H1 (cell line): ENCODE measurements around the gene GRIK2. TPM values are rescaled to one million over a fixed set of nuclear protein-coding genes. Genes with fewer than 3 reads are reported as not detected.

Experiments used
- CTCF ChIA-PET: fragments of 300-600 bp; sonication (Branson Sonifier 250); formaldehyde crosslinking; loops from one replicate; lab custom pipeline; 2021; ENCODE audit not compliant: partially characterized antibody; lab: Charles Lee
- POLR2A ChIA-PET: fragments of 300-600 bp; sonication (Branson Sonifier 250); formaldehyde crosslinking; loops from one replicate; lab custom pipeline; 2021; ENCODE audit warnings: inconsistent platforms; ENCODE audit not compliant: partially characterized antibody; lab: Charles Lee
- DNase-seq, 2 experiments: peaks; one replicate each; pipeline versions ENCODE4 v3.0.0 to v3.0.0-alpha.2; 2010 to 2022; ENCODE audit warnings: low spot score in 2 of 2, low read depth in 1 of 2, mixed read lengths in 1 of 2
- FAIRE-seq: peaks from 2 replicates; lab custom pipeline; 2011; peaks lifted over from hg19 to GRCh38; lab: Jason Lieb, UNC
- H2AFZ ChIP-seq: 2 replicates; pipeline ENCODE4 v1.8.1; 2012; ENCODE audit warnings: low read length, inconsistent platforms
- H2AK5ac ChIP-seq: 2 replicates; pipeline ENCODE4 v1.6.1; 2013; ENCODE audit warnings: low read depth, low read length
- H2BK120ac ChIP-seq: replicated peaks from 2 replicates; pipeline ENCODE3; 2013; ENCODE audit warnings: low read depth, low read length, inconsistent platforms
- H2BK12ac ChIP-seq: 2 replicates; pipeline ENCODE4 v1.6.1; 2013; ENCODE audit warnings: low read depth, low read length
- H2BK15ac ChIP-seq: 2 replicates; pipeline ENCODE4 v1.6.1; 2013; ENCODE audit warnings: low read length
- H2BK20ac ChIP-seq: 2 replicates; pipeline ENCODE4 v1.6.1; 2013; ENCODE audit warnings: low read length
- H2BK5ac ChIP-seq: 2 replicates; pipeline ENCODE4 v1.6.1; 2013; ENCODE audit warnings: low read depth, low read length
- H3K14ac ChIP-seq: 2 replicates; pipeline ENCODE4 v1.6.1; 2013; ENCODE audit warnings: inconsistent platforms; ENCODE audit not compliant: insufficient read length
- H3K18ac ChIP-seq: 2 replicates; pipeline ENCODE4 v1.6.1; 2013; ENCODE audit warnings: low read length; ENCODE audit errors: extremely low read depth
- H3K23ac ChIP-seq: 2 replicates; pipeline ENCODE4 v1.6.1; 2013; ENCODE audit warnings: inconsistent platforms; ENCODE audit not compliant: insufficient read length
- H3K23me2 ChIP-seq: 2 replicates; pipeline ENCODE4 v1.6.1; 2013; ENCODE audit warnings: low read depth, low read length
- H3K27ac ChIP-seq: 2 replicates; pipeline ENCODE4 v1.6.1; 2011; ENCODE audit warnings: low read depth, low read length, inconsistent platforms
- H3K27me3 ChIP-seq, 4 experiments: replicated peaks in 1 of 4; 1 replicate in 1 of 4; 2 replicates in 3 of 4; pipeline versions ENCODE4 v1.6.1 to v1.8.1; 2011 to 2013; ENCODE audit warnings: low read length in 3 of 4, mild to moderate bottlenecking in 3 of 4, inconsistent platforms in 2 of 4, mixed read lengths in 2 of 4, moderate library complexity in 1 of 4; ENCODE audit not compliant: control insufficient read depth in 3 of 4, insufficient read depth in 3 of 4; ENCODE audit errors: extremely low read depth in 1 of 4
- H3K36me3 ChIP-seq, 4 experiments: 2 replicates each; pipeline versions ENCODE4 v1.6.1 to v1.8.1; 2011 to 2013; ENCODE audit warnings: mild to moderate bottlenecking in 4 of 4, low read length in 3 of 4, moderate library complexity in 2 of 4, control low read depth in 1 of 4, inconsistent platforms in 1 of 4; ENCODE audit not compliant: insufficient read depth in 4 of 4, control insufficient read depth in 2 of 4
- H3K4ac ChIP-seq: replicated peaks from 2 replicates; pipeline ENCODE3; 2013; ENCODE audit warnings: low read length, low read depth, mixed read lengths, inconsistent platforms; ENCODE audit not compliant: insufficient read length
- H3K4me1 ChIP-seq, 4 experiments: replicated peaks in 1 of 4; 1 replicate in 1 of 4; 2 replicates in 3 of 4; pipeline versions ENCODE4 v1.6.1 to v1.8.1; 2011 to 2013; ENCODE audit warnings: low read length in 3 of 4, inconsistent platforms in 2 of 4, mixed read lengths in 1 of 4; ENCODE audit not compliant: insufficient read depth in 4 of 4, control insufficient read depth in 3 of 4
- H3K4me2 ChIP-seq, 2 experiments: 2 replicates each; pipeline versions ENCODE4 v1.6.1 to v1.8.1; 2011 to 2013; ENCODE audit warnings: low read depth in 2 of 2, low read length in 2 of 2, control low read depth in 1 of 2, inconsistent platforms in 1 of 2, mild to moderate bottlenecking in 1 of 2; ENCODE audit not compliant: insufficient read depth in 1 of 2
- H3K4me3 ChIP-seq, 4 experiments: fragments of 200-600, 300-600 bp in 1 of 4; sonication (generic), shearing (Covaris generic), sonication (Bioruptor Twin) in 1 of 4; 2 replicates each; pipeline versions ENCODE4 v1.5.1 to v1.8.1; 2011 to 2016; ENCODE audit warnings: low read length in 4 of 4, low read depth in 3 of 4, control low read depth in 2 of 4, inconsistent platforms in 2 of 4, mild to moderate bottlenecking in 2 of 4, mixed read lengths in 1 of 4, moderate library complexity in 1 of 4; ENCODE audit not compliant: insufficient read depth in 2 of 4; ENCODE audit errors: extremely low read depth in 1 of 4
- H3K56ac ChIP-seq: replicated peaks from 2 replicates; pipeline ENCODE3; 2013; ENCODE audit warnings: low read depth, mild to moderate bottlenecking, mixed read lengths, low read length, inconsistent platforms; ENCODE audit not compliant: insufficient read length
- H3K79me1 ChIP-seq: 2 replicates; pipeline ENCODE4 v1.6.1; 2013; ENCODE audit warnings: low read depth, low read length, control low read depth
- H3K79me2 ChIP-seq, 2 experiments: 2 replicates each; pipeline versions ENCODE4 v1.6.1 to v1.8.1; 2012 to 2013; ENCODE audit warnings: low read length in 2 of 2, mild to moderate bottlenecking in 2 of 2, inconsistent platforms in 1 of 2; ENCODE audit not compliant: insufficient read depth in 2 of 2, control insufficient read depth in 1 of 2
- H3K9ac ChIP-seq, 4 experiments: replicated peaks in 1 of 4; 1 replicate in 1 of 4; 2 replicates in 3 of 4; pipeline versions ENCODE4 v1.6.1 to v1.8.1; 2011 to 2013; ENCODE audit warnings: low read depth in 3 of 4, low read length in 3 of 4, control low read depth in 2 of 4, mild to moderate bottlenecking in 2 of 4, moderate library complexity in 2 of 4, inconsistent platforms in 1 of 4; ENCODE audit errors: extremely low read depth in 1 of 4
- H3K9me3 ChIP-seq, 2 experiments: 2 replicates each; pipeline versions ENCODE4 v1.6.1 to v1.8.1; 2012 to 2013; ENCODE audit warnings: mild to moderate bottlenecking in 2 of 2, moderate library complexity in 2 of 2, control low read depth in 1 of 2, inconsistent platforms in 1 of 2, low read depth in 1 of 2, low read length in 1 of 2, mixed read lengths in 1 of 2; ENCODE audit not compliant: insufficient read depth in 2 of 2
- H4K20me1 ChIP-seq, 2 experiments: replicated peaks in 1 of 2; 2 replicates each; pipeline versions ENCODE3 to v1.8.1; 2011 to 2013; ENCODE audit warnings: inconsistent platforms in 2 of 2, low read length in 2 of 2, mild to moderate bottlenecking in 1 of 2; ENCODE audit not compliant: insufficient read depth in 2 of 2, control insufficient read depth in 1 of 2
- H4K5ac ChIP-seq: 2 replicates; pipeline ENCODE4 v1.6.1; 2013; ENCODE audit warnings: low read length, low read depth, mixed read lengths, inconsistent platforms; ENCODE audit not compliant: insufficient read length
- H4K8ac ChIP-seq: 2 replicates; pipeline ENCODE4 v1.8.0; 2013; ENCODE audit warnings: mild to moderate bottlenecking, moderate library complexity, low read length, inconsistent platforms; ENCODE audit not compliant: insufficient read depth; ENCODE audit errors: extremely low read depth
- H4K91ac ChIP-seq: replicated peaks from 2 replicates; pipeline ENCODE3; 2013; ENCODE audit warnings: low read length, mixed read lengths, inconsistent platforms; ENCODE audit not compliant: insufficient read length
- CBX5 ChIP-seq: fragments of 300-800, 300-1000 bp; sonication (generic); IDR thresholded peaks from 2 replicates; pipeline ENCODE4 v1.7.1; 2016; ENCODE audit warnings: antibody characterized with exemption, low read length, low read depth
- CHD2 ChIP-seq: IDR thresholded peaks from 2 replicates; pipeline ENCODE4 v1.6.1; 2012; ENCODE audit warnings: low read length, improper control_type of control experiment
- E2F6 ChIP-seq: IDR thresholded peaks from 2 replicates; pipeline ENCODE4 v1.6.1; 2012; ENCODE audit warnings: inconsistent platforms
- EGR1 ChIP-seq: IDR thresholded peaks from 2 replicates; pipeline ENCODE4 v1.6.1; 2011; ENCODE audit warnings: low read depth, low read length, borderline replicate concordance
- EP300 ChIP-seq, 2 experiments: IDR thresholded peaks; 1 replicate in 1 of 2; 2 replicates in 1 of 2; pipeline ENCODE4 v1.6.1; 2011 to 2012; ENCODE audit warnings: low read depth in 2 of 2, low read length in 2 of 2, mild to moderate bottlenecking in 2 of 2, borderline replicate concordance in 1 of 2, inconsistent platforms in 1 of 2, moderate library complexity in 1 of 2
- HDAC2 ChIP-seq, 2 experiments: fragments of 300-600 bp in 1 of 2; sonication (generic) in 1 of 2; IDR thresholded peaks; 2 replicates each; pipeline ENCODE4 v1.6.1; 2011 to 2012; ENCODE audit warnings: low read depth in 2 of 2, low read length in 2 of 2, mild to moderate bottlenecking in 2 of 2, moderate library complexity in 2 of 2, borderline replicate concordance in 1 of 2, inconsistent platforms in 1 of 2
- HDAC6 ChIP-seq: IDR thresholded peaks from one replicate; pipeline ENCODE4 v1.7.1; 2012; ENCODE audit warnings: low read depth, mild to moderate bottlenecking, inconsistent platforms, low read length, moderate library complexity
- JUND ChIP-seq: IDR thresholded peaks from 2 replicates; pipeline ENCODE4 v1.6.1; 2011; ENCODE audit warnings: mild to moderate bottlenecking, improper control_type of control experiment, low read length
- RAD21 ChIP-seq, 2 experiments: IDR thresholded peaks in 1 of 2; conservative IDR thresholded peaks in 1 of 2; 2 replicates each; pipeline ENCODE4 v1.6.1; 2011; ENCODE audit warnings: low read depth in 2 of 2, low read length in 2 of 2, improper control_type of control experiment in 1 of 2, inconsistent platforms in 1 of 2, mild to moderate bottlenecking in 1 of 2, moderate library complexity in 1 of 2
- RBBP5 ChIP-seq: IDR thresholded peaks from 2 replicates; pipeline ENCODE4 v1.7.1; 2012; ENCODE audit warnings: low read depth, mild to moderate bottlenecking, inconsistent platforms, low read length, moderate library complexity, borderline replicate concordance
- RXRA ChIP-seq: IDR thresholded peaks from 2 replicates; pipeline ENCODE4 v1.6.1; 2011; ENCODE audit warnings: low read depth, mild to moderate bottlenecking, low read length, moderate library complexity; ENCODE audit not compliant: insufficient read depth
- ZNF274 ChIP-seq: IDR thresholded peaks from 2 replicates; pipeline ENCODE4 v1.7.0; 2012; ENCODE audit warnings: low read length, borderline replicate concordance; ENCODE audit errors: extremely low read depth
- WGBS, 2 experiments: shearing (Covaris generic) in 1 of 2; methylation state at CpG; one replicate each; pipeline versions ENCODE4 v1.1.6 to v1.1.7; 2013 to 2015; ENCODE audit warnings: low lambda C conversion rate in 2 of 2, mixed read lengths in 2 of 2, inconsistent platforms in 1 of 2, low coverage in 1 of 2, missing lambda C conversion rate in 1 of 2; ENCODE audit not compliant: insufficient replicate concordance in 2 of 2, insufficient coverage in 1 of 2, insufficient read length in 1 of 2; ENCODE audit errors: extremely low coverage in 1 of 2, missing lambda C conversion rate in 1 of 2; 5-methylcytosine and 5-hydroxymethylcytosine counted together
- polyA plus RNA-seq, 7 experiments: library from polyadenylated mRNA; depleted of rRNA in 3 of 7; stranded (reverse) in 5 of 7; unstranded in 2 of 7; fragments of >200 nt in 5 of 7; fragments of 200-250 nt in 2 of 7; gene quantifications; 1 replicate in 5 of 7; 2 replicates in 1 of 7; 4 replicates in 1 of 7; pipeline versions ENCODE4 v1.2.1 to v1.2.3, GENCODE V29; 2011 to 2013; ENCODE audit warnings: missing spikeins in 2 of 7, mixed read lengths in 2 of 7
- total RNA-seq: library from RNA; stranded (reverse); fragmentation: NEBNext Ultra II Directional; extraction: Animal tissue kit (Norgen Biotek cat#: 25700); gene quantifications from 2 replicates; pipeline ENCODE4 v1.2.1, GENCODE V29; 2021
- TF ChIP-seq, protein P1 (sequence below): IDR thresholded peaks from 2 replicates; pipeline ENCODE4 v1.6.1; 2011; ENCODE audit warnings: low read depth, mild to moderate bottlenecking, low read length; ENCODE audit not compliant: insufficient read depth

The GRIK2 gene
- total and polyA plus RNA-seq, 2 of the 8 experiments (the other 6 are each of a cell fraction or from before 2014, with no cell fraction given) = 1.8 to 2.2 TPM

- WGBS, 2 experiments = 85% methylated on average over 2 of the region's 2 CpGs; no CpG with 5 or more reads in 1 of the 2 experiments
- Histone ChIP-seq H3K9me3 (no peaks in the 10 kb centered on the region), H3K27me3 (no peaks in the 10 kb centered on the region), H4K8ac (no peak overlapping the region), H4K91ac (no peak overlapping the region), H3K14ac (no peak overlapping the region), H3K18ac (no peak overlapping the region), H2BK15ac (no peak overlapping the region), H3K23ac (no peak overlapping the region), H3K4ac (no peak overlapping the region), H3K23me2 (no peaks in the 10 kb centered on the region), H3K4me2 (no peak overlapping the region), H3K36me3 (no peaks in the 10 kb centered on the region), H3K79me2 (no peaks in the 10 kb centered on the region), H3K56ac (no peak overlapping the region), H3K79me1 (no peaks in the 10 kb centered on the region), H2BK5ac (no peak overlapping the region), H2AFZ (no peak overlapping the region), H4K20me1 (no peaks in the 10 kb centered on the region), H3K27ac (no peak overlapping the region), H2BK12ac (no peak overlapping the region), H2BK120ac (no peak overlapping the region), H3K4me3 (no peak overlapping the region), H4K5ac (no peak overlapping the region), H2BK20ac (no peak overlapping the region), H2AK5ac (no peak overlapping the region), H3K9ac (no peak overlapping the region), H3K4me1 (no peaks in the 10 kb centered on the region)
- CTCF ChIA-PET = no interaction called here
- DNase-seq (no peak), FAIRE-seq (no peak)
- POLR2A ChIA-PET = no interaction called here
- TF ChIP-seq ZNF274 = no peak
- no peak for TF ChIP-seq EGR1
- TF ChIP-seq JUND = no peak
- no peak for TF ChIP-seq RBBP5
- TF ChIP-seq, protein P1, sequence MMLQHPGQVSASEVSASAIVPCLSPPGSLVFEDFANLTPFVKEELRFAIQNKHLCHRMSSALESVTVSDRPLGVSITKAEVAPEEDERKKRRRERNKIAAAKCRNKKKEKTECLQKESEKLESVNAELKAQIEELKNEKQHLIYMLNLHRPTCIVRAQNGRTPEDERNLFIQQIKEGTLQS = no peak
- TF ChIP-seq HDAC2 (IDR thresholded peaks at IDR 0.05; ENCODE audit: borderline replicate concordance in 1 of 2, low read depth in 2 of 2, low read length in 2 of 2) = no peak
- no peak for TF ChIP-seq EP300 (IDR thresholded peaks at IDR 0.05; ENCODE audit: borderline replicate concordance in 1 of 2, low read depth in 2 of 2, low read length in 2 of 2)
- no peak for TF ChIP-seq RAD21 (IDR thresholded peaks at IDR 0.05 in 1 of 2, conservative IDR thresholded peaks at IDR 0.05 in 1 of 2; ENCODE audit: low read depth in 2 of 2, low read length in 2 of 2)
- TF ChIP-seq E2F6 = no peak
- TF ChIP-seq RXRA = no peak
- TF ChIP-seq CBX5 = no peak
- TF ChIP-seq HDAC6 = no peak
- TF ChIP-seq CHD2 = no peak
Observed at GRCh38 chr6:102022281-102022680, 628.8 kb downstream of the GRIK2 start.
